ENCODE results near the gene SAFB2. TPM values are rescaled to one million over a fixed set of nuclear protein-coding genes. Genes with fewer than 3 reads are reported as not detected.

SAFB2 gene
- total and polyA plus RNA-seq, 8 donors = 35.0 to 112 (median 44.2) TPM

DNA sequence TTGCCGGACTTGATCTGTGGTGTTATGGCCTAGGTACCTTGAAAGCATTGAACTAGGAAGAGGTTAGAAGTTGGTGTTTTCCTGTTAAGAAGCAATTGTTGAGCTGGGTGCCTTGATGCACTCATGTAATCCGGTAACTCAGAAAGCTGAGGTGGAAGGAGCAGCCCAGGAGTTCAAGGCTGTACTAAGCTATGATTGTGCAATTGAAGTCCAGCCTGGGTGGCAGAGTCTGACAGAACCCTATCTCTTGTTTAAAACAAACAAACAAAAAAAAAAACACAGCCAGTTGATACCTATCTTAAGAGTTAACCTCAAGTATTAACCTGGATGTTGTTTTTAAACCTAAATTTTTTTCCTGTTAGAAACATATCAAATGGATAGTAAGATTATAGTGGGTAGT is 19.6 kb upstream of the SAFB2 start:
- no peaks in the 10 kb centered on the region for H3K27me3 ChIP-seq
- no peak overlapping the region for H3K27ac ChIP-seq
- no peaks in the 10 kb centered on the region for H3K9me3 ChIP-seq
- H3K4me3 ChIP-seq = no peak overlapping the region
- TF ChIP-seq, protein P1, sequence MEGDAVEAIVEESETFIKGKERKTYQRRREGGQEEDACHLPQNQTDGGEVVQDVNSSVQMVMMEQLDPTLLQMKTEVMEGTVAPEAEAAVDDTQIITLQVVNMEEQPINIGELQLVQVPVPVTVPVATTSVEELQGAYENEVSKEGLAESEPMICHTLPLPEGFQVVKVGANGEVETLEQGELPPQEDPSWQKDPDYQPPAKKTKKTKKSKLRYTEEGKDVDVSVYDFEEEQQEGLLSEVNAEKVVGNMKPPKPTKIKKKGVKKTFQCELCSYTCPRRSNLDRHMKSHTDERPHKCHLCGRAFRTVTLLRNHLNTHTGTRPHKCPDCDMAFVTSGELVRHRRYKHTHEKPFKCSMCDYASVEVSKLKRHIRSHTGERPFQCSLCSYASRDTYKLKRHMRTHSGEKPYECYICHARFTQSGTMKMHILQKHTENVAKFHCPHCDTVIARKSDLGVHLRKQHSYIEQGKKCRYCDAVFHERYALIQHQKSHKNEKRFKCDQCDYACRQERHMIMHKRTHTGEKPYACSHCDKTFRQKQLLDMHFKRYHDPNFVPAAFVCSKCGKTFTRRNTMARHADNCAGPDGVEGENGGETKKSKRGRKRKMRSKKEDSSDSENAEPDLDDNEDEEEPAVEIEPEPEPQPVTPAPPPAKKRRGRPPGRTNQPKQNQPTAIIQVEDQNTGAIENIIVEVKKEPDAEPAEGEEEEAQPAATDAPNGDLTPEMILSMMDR (IDR thresholded peaks at IDR 0.05) = no peak
- DNase-seq = no peak
- intact Hi-C loops (cut with DNase I) = no loop called here
- H3K36me3 ChIP-seq = peaks cover 0 to 26% (median 17%) of the 10 kb centered on the region in 3 donors
- H3K4me1 ChIP-seq = peaks cover 0 to 13% (median 0%) of the 10 kb centered on the region in 3 donors
- no peak for FAIRE-seq
- 56 to 57% methylated on average over 2 of the region's 2 CpGs for WGBS, 2 donors
- peak; percentile 45 to 77 (median 69) for ATAC-seq

DNA sequence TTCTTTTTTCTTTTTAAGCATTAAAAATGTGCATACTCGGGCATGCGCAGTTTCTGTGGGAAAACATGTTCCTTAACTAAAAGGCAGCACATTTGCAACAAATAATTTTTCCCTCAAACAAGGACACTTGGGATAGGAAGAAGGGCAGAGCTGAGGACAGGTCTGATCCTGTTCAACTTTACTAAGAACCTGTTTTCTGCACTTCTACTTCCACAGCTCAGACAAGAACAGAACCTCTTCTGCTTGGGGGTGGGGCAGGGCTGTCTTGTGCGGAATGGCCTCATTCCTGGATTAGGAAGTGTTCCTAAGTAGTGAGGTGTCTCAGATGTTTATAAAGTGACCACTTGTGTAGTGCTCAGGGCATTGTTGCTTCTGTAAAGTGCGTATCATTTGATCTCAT is 18.6 kb upstream of the SAFB2 start:
- intact Hi-C loops (cut with DNase I) = no loop called here
- DNase-seq = no peak
- peaks cover 0 to 13% (median 0%) of the 10 kb centered on the region in 3 donors for H3K4me1 ChIP-seq

DNA sequence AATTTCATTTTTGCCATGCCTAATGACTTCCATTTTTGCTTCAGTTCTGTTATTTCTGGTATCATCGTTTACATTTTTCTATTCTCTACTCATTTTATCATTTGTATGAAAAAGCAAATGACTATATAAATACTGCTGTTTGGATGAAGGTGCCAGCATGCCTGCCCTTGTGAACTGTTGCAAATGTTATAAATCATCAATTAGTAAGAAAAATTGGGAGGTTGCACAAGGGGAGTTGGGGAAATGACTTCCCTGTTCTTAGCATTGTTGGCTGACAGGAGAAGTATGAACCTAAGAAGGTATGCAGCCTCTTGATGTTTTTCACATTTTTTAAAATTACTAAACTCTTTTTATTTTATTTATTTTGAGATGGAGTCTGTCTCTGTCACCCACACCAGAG is 15.4 kb upstream of the SAFB2 start:
- ATAC-seq = no peak

More for the DNA sequence above, 18.6 kb upstream of the SAFB2 start:
- H3K27me3 ChIP-seq = no peaks in the 10 kb centered on the region
- H3K9me3 ChIP-seq = no peaks in the 10 kb centered on the region
- H3K27ac ChIP-seq = no peak overlapping the region
- FAIRE-seq (no peak), ATAC-seq (no peak)
- H3K36me3 ChIP-seq = peaks cover 0 to 17% (median 9%) of the 10 kb centered on the region in 3 donors
- no peak overlapping the region for H3K4me3 ChIP-seq
- TF ChIP-seq, protein P1 (IDR thresholded peaks at IDR 0.05) = no peak
- WGBS, 2 donors = 91 to 95% methylated on average over 4 of the region's 4 CpGs

DNA sequence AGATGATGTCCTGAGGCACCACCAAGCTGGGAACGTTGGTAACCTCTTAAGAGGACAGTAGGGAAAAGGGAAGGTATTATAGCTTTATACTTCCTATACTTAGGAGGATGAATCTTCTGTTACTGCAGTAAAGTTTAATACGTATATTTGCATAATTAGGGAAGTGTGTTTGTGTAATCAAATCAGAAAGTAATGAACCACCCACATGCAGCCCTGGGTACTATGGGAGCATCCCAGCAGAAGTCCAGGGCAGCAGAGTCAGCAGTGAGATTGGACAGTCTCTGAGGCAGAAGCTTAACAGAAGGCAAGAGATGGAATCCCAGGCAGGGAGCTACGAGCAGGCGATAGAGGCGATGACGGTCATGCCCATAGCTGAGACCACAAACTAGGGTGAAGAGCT is 12.9 kb upstream of the SAFB2 start:
- H3K4me3 ChIP-seq = no peak overlapping the region
- intact Hi-C loops (cut with DNase I) = no loop called here
- no peaks in the 10 kb centered on the region for H3K9me3 ChIP-seq
- ATAC-seq = no peak
- no peak for FAIRE-seq
- 86 to 90% methylated on average over 6 of the region's 6 CpGs for WGBS, 2 donors
- H3K4me1 ChIP-seq = peaks cover 6 to 28% (median 12%) of the 10 kb centered on the region in 3 donors
- no peak overlapping the region for H3K27ac ChIP-seq
- no peaks in the 10 kb centered on the region for H3K27me3 ChIP-seq
- DNase-seq = peak in 1 of 6 donors; percentile 11
- TF ChIP-seq, protein P1 (IDR thresholded peaks at IDR 0.05) = no peak
- no peaks in the 10 kb centered on the region for H3K36me3 ChIP-seq

More for the DNA sequence above, 15.4 kb upstream of the SAFB2 start:
- H3K27me3 ChIP-seq = no peaks in the 10 kb centered on the region
- FAIRE-seq (no peak), DNase-seq (no peak)
- peaks cover 0 to 20% (median 0%) of the 10 kb centered on the region in 3 donors for H3K4me1 ChIP-seq
- intact Hi-C loops (cut with DNase I) = no loop called here
- TF ChIP-seq, protein P1 (IDR thresholded peaks at IDR 0.05) = no peak
- H3K36me3 ChIP-seq = peaks cover 0 to 8% (median 0%) of the 10 kb centered on the region in 3 donors
- no peak overlapping the region for H3K27ac ChIP-seq
- WGBS, 2 donors = 11 to 13% methylated on average over 1 of the region's 1 CpG
- no peaks in the 10 kb centered on the region for H3K9me3 ChIP-seq
- H3K4me3 ChIP-seq = no peak overlapping the region

DNA sequence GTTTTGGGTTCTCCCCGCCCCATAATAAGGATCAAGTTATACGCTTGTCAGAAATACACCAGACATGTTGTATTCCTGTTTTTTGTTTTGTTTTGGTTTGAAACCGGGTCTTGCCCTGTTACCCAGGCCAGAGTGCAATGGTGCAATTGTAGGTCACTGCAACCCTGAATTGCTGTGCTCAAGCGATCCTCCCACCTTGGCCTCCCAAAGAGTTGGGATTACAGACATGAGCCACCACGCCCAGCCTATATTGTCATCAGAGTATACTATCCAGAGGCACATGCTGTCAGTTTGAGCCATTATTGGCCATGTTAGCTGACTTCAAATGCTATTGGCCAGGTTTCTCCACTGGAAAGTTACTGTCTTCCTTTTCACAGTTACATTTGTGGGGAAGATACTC is 10.1 kb upstream of the SAFB2 start:
- peaks cover 0 to 8% (median under 1%) of the 10 kb centered on the region in 3 donors for H3K36me3 ChIP-seq
- no peaks in the 10 kb centered on the region for H3K27me3 ChIP-seq
- intact Hi-C loops (cut with DNase I) = no loop called here
- no peaks in the 10 kb centered on the region for H3K9me3 ChIP-seq
- TF ChIP-seq, protein P1 (IDR thresholded peaks at IDR 0.05) = no peak
- DNase-seq = peak in 1 of 6 donors; percentile 2
- 90 to 91% methylated on average over 5 of the region's 5 CpGs for WGBS, 2 donors
- H3K4me3 ChIP-seq = no peak overlapping the region
- FAIRE-seq = no peak
- H3K27ac ChIP-seq = no peak overlapping the region
- ATAC-seq = no peak
- peaks cover 6 to 24% (median 20%) of the 10 kb centered on the region in 3 donors for H3K4me1 ChIP-seq

All from pancreas (tissue), 10 donors.